ENCODE data around the gene FUT6. TPM values are rescaled to one million over a fixed set of nuclear protein-coding genes. Genes with fewer than 3 reads are reported as not detected.

The FUT6 gene
- total RNA-seq, 1 donor from 2014 or later, result not detected

DNA sequence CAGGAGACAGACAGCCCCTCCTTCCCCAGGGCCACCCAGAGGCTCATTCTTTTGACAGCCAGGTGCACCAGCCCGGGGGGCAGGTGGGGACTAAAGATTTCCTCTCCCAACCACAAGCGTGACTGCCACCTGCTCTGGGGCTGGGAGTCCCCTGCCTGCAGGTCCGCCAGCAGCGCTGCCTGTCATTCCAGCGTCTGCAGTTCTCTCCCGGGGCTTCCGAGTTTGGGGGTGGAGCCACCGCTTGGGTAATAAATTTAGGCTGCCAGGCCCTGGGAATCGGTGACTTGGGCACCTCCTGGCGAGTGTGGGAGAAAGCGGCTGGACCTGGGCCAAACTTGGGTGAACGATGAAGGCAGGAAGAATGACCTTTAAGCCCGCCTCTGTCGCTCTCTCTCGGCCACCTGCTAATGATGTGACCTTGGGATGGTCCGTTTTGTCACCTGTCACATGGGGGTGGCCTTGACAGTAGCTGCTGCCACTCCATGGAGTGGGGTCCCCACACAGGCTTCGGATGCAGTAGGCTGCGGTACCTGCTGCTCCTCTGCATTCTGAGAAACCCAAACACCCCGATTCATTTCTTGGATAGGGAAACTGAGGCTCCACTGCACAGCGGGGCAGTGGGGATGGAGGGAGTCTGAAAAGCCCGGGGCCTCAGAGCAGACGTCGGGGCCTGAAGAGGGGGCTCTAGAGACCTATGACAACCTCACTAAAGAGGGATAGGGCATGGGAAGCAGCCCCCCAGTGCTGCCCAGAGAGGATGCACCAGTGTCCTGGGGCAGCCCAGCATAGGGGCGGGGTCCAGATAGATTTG, 12.8 kb downstream of the FUT6 start:
- H3K36me3 Mint-ChIP-seq (ENCODE audit: low read depth), result no peaks in the 10 kb centered on the region
- no peaks in the 10 kb centered on the region for H3K9me3 Mint-ChIP-seq
- DNase-seq (ENCODE audit: low read depth, low spot score), result peak; percentile 45
- H3K27me3 Mint-ChIP-seq (ENCODE audit: low read depth), result peaks cover 6% of the 10 kb centered on the region
- H3K27ac Mint-ChIP-seq (ENCODE audit: unreplicated experiment), result peak overlapping the region; percentile 98
- peaks cover 14% of the 10 kb centered on the region for H3K4me1 Mint-ChIP-seq
- H3K4me3 Mint-ChIP-seq, result peak overlapping the region; percentile 88
- TF ChIP-seq, protein P1, sequence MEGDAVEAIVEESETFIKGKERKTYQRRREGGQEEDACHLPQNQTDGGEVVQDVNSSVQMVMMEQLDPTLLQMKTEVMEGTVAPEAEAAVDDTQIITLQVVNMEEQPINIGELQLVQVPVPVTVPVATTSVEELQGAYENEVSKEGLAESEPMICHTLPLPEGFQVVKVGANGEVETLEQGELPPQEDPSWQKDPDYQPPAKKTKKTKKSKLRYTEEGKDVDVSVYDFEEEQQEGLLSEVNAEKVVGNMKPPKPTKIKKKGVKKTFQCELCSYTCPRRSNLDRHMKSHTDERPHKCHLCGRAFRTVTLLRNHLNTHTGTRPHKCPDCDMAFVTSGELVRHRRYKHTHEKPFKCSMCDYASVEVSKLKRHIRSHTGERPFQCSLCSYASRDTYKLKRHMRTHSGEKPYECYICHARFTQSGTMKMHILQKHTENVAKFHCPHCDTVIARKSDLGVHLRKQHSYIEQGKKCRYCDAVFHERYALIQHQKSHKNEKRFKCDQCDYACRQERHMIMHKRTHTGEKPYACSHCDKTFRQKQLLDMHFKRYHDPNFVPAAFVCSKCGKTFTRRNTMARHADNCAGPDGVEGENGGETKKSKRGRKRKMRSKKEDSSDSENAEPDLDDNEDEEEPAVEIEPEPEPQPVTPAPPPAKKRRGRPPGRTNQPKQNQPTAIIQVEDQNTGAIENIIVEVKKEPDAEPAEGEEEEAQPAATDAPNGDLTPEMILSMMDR (conservative IDR thresholded peaks at IDR 0.05), result no peak

DNA sequence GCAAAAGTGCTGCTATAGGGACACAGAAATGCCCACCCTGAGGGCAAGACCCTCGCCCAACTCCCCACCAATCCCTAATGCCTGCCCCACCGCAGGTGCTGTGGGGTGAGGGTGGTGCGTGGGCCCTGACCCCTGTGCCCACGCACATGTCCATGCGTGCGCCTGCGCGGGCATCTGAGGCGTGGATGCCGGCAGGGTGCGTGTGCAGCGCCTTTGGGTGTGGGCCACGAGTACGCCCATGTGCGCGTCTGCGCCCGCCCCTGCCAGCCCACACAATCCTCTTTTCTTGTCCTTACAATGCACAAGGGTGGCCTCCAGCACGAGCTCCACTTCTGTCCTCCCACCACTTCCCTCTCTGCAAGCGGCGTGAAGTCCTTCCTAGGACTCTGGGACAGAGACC, 14.3 kb downstream of the FUT6 start:
- H3K4me1 Mint-ChIP-seq, result peaks cover 14% of the 10 kb centered on the region
- DNase-seq (ENCODE audit: low read depth, low spot score), result no peak
- peaks cover 9% of the 10 kb centered on the region for H3K27me3 Mint-ChIP-seq (ENCODE audit: low read depth)
- no peaks in the 10 kb centered on the region for H3K36me3 Mint-ChIP-seq (ENCODE audit: low read depth)
- H3K9me3 Mint-ChIP-seq, result no peaks in the 10 kb centered on the region
- H3K27ac Mint-ChIP-seq (ENCODE audit: unreplicated experiment), result no peak overlapping the region
- TF ChIP-seq, protein P1 (conservative IDR thresholded peaks at IDR 0.05), result no peak
- no peak overlapping the region for H3K4me3 Mint-ChIP-seq

DNA sequence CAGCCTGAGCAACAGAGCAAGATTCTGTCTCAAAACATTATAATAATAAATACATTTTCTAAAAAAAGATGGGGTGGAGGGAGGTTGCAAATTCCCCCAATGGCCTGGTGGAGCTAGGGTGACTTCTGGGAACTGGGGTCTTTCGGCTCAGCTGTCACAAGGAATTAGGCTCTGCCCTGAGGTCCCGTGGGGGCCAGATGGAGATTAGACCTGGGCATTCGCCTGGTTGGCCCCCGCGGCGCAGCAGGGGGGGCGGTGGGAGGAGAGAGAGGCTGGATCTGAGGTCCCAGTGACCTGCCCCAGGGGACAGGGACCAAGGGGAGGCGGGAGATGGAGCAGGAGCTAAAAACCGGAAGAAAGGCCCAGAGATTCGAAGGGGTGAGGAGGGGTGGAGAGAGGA, 14.8 kb downstream of the FUT6 start:
- no peaks in the 10 kb centered on the region for H3K36me3 Mint-ChIP-seq (ENCODE audit: low read depth)
- H3K4me1 Mint-ChIP-seq, result peaks cover 14% of the 10 kb centered on the region
- no peak overlapping the region for H3K27ac Mint-ChIP-seq (ENCODE audit: unreplicated experiment)
- TF ChIP-seq, protein P1 (conservative IDR thresholded peaks at IDR 0.05), result no peak
- peaks cover 9% of the 10 kb centered on the region for H3K27me3 Mint-ChIP-seq (ENCODE audit: low read depth)
- no peak overlapping the region for H3K4me3 Mint-ChIP-seq
- no peaks in the 10 kb centered on the region for H3K9me3 Mint-ChIP-seq
- DNase-seq (ENCODE audit: low read depth, low spot score), result no peak

DNA sequence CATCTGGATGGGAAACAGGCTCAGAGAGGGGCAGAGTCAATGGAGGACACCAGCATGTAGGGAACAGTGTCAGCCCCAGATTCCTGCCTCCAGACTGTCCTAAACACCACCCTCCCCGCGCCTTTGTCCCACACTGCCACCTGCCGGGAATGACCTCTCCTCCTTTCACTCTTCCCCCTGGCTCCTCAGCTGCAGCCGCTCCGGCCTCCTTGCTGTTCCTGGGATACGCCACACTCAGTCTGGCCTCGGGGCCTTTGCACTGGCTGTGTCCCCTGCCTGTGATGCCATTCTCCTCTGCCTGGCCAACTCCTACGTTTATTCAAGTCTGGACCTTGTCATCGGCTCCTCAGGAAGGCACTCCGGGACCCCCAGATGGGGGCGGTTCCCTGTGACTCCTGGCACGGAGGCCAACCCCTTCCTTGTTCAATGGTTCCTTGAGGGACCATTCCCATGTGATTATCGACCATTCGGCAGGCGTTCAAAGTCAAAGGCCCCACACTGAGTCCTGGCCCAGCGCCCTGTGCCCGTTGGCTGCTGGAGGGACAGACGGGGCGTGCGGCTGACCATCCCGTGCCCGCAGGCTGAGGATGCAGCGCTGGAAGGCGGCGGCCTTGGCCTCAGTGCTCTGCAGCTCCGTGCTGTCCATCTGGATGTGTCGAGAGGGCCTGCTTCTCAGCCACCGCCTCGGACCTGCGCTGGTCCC, 15.8 kb downstream of the FUT6 start:
- Mint-ChIP-seq H3K36me3 (ENCODE audit: low read depth) (no peaks in the 10 kb centered on the region), H3K27me3 (ENCODE audit: low read depth) (peaks cover 9% of the 10 kb centered on the region), H3K4me3 (no peak overlapping the region), H3K4me1 (peaks cover 13% of the 10 kb centered on the region), H3K27ac (ENCODE audit: unreplicated experiment) (no peak overlapping the region), H3K9me3 (no peaks in the 10 kb centered on the region)
- TF ChIP-seq, protein P1 (conservative IDR thresholded peaks at IDR 0.05), result peak; percentile 20
- peak; percentile 36 for DNase-seq (ENCODE audit: low read depth, low spot score)

DNA sequence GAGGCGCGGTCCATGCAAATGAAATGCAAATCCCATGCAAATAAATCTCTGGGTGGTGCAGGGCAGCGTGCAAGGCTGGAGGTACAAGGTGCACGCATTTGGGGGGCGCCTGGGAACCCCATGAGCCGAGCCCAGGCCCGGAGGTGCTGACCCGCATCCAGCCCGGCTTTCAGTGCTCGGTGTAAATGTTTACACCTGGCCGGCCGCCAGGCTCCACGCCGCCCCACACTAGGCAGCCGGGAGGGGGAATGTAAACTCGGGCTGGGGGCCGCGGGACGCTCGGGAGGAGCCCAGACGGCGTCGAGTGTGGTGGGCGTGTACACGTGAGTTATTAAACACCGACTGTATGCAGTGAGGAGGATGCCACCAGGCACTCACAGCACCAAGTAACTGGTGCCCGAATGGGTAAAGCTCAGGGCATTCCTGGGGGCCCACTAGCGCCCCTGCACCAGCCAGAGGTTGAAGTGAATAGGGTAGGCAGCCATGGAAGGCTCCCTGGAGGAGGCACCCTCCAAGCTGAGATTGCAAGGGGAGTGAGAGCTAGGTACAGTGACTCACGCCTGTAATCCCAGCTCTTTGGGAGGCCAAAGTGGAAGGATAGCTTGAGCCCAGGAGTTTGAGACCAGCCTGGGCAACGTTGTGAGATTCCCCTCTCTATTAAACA, 17.2 kb downstream of the FUT6 start:
- Mint-ChIP-seq H3K4me1 (peaks cover 6% of the 10 kb centered on the region), H3K27me3 (ENCODE audit: low read depth) (peaks cover 12% of the 10 kb centered on the region), H3K4me3 (no peak overlapping the region), H3K9me3 (no peaks in the 10 kb centered on the region), H3K27ac (ENCODE audit: unreplicated experiment) (no peak overlapping the region), H3K36me3 (ENCODE audit: low read depth) (no peaks in the 10 kb centered on the region)
- TF ChIP-seq, protein P1 (conservative IDR thresholded peaks at IDR 0.05), result no peak
- no peak for DNase-seq (ENCODE audit: low read depth, low spot score)
